ENCODE data around the gene TMEM60. TPM values are rescaled to one million over a fixed set of nuclear protein-coding genes. Genes with fewer than 3 reads are reported as not detected.

Gene TMEM60
- total and polyA plus RNA-seq, 2 of the 8 experiments (the other 6 are each of a cell fraction or from before 2014, with no cell fraction given): 22.1 to 29.2 TPM

DNA sequence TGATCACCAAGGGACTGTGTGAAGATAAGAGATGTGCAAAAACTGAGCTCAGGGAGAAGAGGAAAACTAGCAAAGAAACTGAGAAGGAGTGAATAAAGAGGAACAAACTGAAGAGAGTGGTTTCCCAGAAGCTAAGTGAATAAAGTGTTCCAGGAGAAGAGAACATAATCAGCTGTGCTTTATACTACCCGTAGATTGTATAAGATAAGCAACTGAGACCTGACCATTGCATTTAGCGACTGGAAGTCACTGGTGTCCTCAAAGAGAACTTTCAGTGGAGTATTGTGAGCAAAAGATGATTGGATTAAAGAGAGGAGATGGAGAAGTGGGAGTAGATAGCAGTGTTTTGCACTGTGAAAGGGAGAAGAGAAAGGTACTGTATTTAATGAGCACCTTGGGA lies 14.9 kb upstream of the TMEM60 start (continued):
- no peak for TF ChIP-seq SP2 (IDR thresholded peaks at IDR 0.05; ENCODE audit: low read length)
- no peak for TF ChIP-seq KDM4A (IDR thresholded peaks at IDR 0.05; ENCODE audit: low read depth, low read length, severe bottlenecking)
- no peak for TF ChIP-seq ATF2 (IDR thresholded peaks at IDR 0.05; ENCODE audit: low read length)
- no peak for TF ChIP-seq SIX5 (IDR thresholded peaks at IDR 0.05; ENCODE audit: low read depth, low read length)
- TF ChIP-seq E2F6 (IDR thresholded peaks at IDR 0.05): no peak
- TF ChIP-seq BRCA1 (IDR thresholded peaks at IDR 0.05; ENCODE audit: low read depth, low read length): no peak
